HG03575 (cell line): ENCODE measurements around the gene OSBPL6.
"Not testable (repeated sequence)": the region's sequence is repeated elsewhere in the genome, so short reads cannot be mapped to it uniquely, and the experiment has no call there.

Source experiments
- ATAC-seq: cut with Tn5 transposase; IDR thresholded peaks from one replicate; pipeline ENCODE4 v1.9.1; 2021; ENCODE audit not compliant: unreplicated experiment, insufficient number of reproducible peaks, low FRiP score; ENCODE audit errors: extremely low read depth

OSBPL6 gene

DNA sequence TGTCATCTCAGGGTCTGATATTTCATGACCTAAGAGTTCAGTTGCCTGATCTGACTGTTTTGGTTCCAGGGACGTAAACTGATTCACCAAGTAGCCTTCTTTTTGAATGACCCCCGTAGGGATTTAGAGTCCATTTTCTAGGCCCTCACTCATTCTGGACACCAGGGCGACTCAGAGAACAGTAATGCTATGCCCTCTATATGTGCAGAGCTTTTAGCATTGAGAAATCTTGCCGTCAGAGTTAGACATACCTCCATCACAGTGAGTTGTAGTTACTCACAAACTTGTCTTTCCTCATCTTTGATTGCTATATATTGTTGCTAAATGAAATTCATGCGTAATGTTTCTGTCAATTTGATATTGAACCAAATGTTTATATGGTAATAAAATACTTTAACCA, 92.3 kb downstream of the OSBPL6 start:
- no peak for ATAC-seq

DNA sequence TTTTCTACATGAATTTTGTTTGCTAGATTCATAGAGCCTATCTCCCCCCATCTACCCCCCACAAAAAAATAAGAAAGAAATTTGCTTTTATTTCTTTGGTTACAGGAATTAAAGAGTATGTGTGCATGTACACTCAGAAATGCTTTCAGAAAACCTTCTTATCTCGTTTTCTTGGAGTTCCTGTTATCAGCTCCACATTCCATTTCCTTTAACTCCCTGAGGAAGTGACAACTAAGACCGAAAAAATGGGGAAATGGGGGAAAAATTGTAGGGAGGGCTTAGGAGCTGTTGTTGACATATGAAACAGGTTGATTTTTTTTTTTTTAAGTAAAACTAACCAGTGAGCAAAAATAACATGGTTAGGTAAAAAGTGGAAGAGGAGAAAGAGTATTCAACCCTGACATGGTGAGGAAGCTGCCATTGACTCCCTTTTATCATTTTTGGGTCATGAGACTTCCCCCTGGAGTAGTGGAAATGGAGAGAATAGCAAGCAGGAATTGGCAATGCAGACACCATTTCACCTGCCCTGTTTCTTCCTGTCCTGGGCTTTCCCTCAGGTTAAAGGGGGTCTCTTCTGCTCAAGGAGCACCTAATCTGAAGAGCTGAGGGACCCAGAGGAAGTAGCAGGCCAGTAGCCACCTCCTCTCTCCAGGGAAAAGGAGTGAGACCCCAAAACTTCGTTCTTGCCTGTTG, 93.5 kb downstream of the OSBPL6 start:
- no peak for ATAC-seq

DNA sequence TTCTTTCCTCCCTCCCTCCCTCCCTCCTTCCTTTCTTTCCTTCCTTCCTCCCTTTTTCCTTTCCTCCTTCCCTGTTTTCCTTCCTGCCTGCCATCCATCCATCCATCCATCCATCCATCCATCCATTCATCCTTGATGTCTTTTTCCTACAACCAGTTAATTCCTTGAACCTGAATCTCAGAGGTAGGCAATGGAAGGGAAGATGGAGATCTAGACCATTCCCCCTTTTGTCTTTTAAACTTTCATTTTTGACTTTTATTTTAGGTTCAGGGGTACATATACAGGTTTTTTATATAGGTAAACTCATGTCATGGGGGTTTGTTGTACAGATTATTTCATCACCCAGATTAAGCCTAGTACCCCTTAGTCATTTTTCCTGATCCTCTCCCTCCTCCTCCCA, 97.4 kb downstream of the OSBPL6 start:
- ATAC-seq = no peak

DNA sequence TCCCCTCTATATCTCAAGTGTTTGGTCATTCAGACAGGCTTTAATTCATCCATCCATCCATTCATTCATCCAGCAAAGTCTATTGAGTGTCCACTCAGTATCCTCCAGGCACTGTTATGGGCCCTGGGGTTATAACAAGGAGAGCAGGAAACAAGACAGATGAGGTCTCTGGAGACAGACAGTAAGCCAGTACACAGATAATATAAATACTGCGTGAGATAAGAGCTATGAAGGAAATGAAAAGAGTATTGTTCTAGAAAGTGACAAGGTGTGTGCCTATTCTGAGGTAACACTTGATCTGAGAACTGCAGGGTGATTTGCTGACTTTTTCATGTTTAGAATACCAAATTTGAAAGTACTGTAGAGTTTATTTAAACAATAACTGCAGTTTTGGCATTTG, 98.3 kb downstream of the OSBPL6 start:
- no peak for ATAC-seq

DNA sequence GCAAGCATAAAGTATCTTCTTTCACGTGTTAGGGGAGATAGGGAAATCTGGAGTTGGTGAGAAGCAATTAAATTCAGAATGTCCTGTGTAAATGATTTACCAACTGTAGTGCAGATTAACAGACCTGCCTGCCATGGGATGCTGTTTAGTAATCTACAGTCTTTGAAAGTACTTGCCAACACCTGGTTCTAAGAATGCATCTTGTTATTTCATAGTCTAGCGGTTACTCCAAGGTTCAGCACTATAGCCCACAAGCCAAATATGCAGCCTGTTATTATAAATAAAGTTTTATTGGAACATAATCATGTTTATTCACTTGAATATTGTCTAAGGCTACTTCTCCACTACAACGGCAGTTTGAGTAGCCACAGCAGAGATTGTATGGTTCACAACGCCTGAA, 100.8 kb downstream of the OSBPL6 start:
- ATAC-seq = no peak

DNA sequence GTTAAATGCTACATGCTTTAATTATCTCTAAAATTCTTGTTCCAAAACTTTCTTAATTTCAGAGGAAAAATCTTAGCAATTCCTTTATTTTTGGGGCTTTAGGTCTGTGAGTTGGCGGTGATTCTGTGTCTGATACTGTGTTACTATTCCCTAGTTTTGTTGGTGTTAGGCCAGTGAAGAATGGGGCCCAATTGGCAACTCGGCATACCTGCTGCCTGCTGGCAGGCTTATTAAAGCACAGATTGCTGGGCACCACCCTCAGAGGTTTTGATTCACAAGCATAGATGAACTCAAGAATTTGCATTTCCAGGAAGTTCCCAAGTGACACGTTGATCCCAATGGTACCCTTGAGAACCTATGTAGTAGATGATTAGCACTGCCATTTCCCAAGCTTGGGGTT, 101.6 kb downstream of the OSBPL6 start:
- no peak for ATAC-seq

DNA sequence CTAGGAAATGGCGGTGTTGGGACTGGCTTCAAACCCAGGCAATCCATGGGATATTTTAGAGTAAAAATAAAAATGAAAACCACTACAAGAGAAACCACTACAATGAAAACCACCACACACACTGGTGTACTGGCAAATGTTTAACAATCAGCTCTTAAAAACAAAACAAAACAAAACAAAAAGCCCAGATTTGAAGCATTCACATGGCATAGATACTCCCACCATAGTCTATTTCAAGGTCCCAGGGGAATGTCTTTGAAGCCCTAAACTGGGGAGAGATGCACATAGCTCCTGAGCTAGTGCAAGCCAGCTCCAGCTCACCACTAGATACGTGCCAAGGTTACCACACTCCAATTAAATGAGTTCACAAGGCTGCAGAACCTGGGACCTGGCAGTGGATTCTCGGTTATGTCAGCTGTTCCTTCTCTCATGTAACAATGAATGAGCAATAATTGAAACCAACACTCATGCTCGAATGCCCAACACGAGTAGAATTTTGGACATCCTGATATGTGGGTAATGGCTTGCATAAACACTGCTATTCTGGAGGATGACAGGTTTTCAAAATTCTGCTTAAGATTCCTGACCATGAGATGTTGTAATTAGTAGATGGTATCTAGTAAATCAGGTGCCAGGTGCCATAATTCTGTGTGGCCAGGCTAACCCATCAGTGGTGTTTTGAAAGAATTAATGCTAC, 102.2 kb downstream of the OSBPL6 start:
- no peak for ATAC-seq

DNA sequence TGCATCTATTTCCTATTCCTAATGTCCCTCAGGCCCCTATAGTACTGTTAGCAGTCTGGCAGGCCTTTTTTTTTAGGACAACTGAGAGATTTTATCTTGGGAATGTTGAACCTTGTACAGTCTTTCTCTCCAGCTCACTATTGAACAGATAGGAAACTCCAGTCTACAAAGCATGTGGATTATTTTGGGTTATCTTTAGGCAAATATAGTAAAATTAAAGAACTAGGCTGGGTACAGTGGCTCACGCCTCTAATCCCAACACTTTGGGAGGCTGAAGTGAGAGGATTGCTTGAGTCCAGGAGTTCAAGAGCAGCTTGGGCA, 102.7 kb downstream of the OSBPL6 start:
- ATAC-seq = no peak

DNA sequence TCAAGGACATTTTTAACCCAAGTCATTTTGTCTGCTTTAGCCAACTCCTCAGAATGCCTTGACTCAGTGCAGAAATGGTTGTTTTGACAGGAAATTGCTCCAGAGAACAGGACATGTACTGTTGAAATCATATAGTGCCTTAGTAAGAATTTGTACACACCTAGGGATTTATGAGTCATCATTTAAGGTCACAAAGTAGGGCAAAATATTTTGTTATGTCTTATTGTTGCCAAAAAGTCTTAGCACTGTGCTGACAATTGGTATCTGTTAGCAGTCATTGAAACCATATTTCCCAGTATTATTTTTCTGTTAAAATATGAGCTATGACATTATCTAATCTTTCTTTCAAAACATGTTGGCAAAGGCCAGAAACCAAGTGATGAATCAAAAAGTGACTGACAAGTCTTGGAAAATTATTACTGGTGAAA, 104.5 kb downstream of the OSBPL6 start:
- no peak for ATAC-seq

DNA sequence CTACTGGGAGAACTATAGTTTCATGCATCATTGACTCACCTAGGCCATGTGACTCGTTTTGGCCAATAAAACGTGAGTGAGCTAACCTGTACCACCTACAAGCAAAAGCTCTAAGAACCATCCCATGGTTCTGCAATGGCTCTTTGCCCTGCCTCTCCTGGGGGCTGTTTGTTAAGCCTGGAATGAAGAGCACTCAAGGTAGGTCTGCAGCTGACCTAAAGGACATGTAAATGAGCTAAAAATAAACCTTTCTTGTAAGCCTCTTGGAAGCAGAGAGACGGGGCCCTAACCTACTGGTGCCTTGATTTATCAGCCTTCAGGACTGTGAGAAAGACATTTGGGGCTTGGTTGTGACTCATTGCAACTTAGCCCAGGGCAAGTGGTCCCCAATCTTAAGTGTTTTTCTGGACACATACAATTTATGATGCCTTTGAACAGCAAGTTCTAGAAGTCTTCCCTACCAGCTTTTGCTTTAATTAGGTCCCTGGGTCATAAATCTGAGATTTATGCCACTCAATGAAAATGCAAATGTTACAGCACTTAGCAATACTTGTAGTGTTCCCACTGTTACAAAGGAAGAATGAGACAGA, 107.4 kb downstream of the OSBPL6 start:
- ATAC-seq = no peak

DNA sequence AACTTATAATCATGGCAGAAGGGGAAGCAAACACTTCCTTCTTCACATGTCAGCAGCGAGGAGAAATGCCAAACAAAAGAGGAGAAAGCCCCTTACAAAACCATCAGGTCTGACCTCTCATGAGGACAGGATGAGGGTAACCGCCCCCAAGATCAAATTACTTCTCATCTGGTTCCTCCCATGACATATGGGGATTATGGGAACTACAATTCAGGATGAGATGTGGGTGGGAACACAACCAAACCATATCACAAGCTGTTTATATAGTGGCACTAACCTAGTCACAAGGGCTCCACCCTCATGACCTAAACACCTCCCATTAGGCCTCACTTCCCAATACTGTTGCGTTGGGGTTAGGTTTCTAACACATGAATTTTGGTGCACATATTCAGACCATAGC, 110.0 kb downstream of the OSBPL6 start:
- ATAC-seq = no peak

DNA sequence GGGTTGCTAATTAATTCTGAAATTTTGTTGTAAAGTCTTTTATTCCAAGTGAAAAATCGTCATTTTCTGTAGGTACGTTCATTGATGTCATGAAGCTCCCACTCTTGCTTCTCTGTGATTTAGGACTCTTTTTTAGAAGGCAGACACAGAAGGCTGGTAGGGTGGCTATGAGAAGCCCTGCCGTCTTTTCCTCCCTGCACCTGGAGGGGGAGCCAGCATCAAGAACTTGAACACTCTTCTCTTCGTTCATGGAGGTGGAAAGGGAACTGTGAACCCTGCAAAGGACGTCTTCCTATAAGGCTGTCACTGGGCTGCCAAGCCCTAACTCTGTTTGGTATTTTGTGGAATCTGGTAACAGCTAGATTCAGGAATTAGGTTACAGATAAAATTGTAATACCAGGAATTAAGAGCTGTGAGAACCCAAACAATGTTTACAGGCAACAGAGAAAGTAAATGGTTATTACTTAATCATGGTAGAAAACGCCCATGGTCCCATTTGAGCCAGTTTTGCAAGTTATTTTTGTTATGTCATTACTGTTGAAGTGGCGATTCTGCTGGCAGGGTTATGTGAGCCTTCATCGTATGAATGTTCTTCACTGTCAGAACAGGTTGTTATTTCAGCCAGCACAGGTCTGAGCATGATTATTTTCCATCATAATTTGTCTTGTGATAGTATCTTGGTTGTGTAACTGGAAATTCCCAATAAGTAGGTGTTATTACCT, 112.2 kb downstream of the OSBPL6 start:
- ATAC-seq = peak; percentile 70

DNA sequence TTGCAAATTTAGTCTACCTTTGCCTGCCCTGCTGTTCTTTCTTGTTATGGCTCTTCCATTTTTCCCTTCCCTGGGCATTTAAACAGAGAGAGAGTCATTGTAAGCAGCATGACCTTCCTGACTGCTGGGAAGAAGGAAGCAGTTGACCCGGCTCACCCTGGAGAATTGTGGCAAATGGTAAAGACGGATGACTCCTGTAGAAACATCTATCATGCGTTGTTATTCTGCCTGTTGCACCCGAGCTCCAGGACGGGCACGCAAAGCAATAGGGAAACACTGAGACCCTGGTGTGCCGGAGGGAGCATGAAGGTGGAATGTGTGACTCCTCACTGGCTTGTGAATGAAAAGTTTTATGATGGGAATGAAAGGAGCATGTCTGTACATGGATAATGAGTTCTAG, 113.3 kb downstream of the OSBPL6 start:
- no peak for ATAC-seq

DNA sequence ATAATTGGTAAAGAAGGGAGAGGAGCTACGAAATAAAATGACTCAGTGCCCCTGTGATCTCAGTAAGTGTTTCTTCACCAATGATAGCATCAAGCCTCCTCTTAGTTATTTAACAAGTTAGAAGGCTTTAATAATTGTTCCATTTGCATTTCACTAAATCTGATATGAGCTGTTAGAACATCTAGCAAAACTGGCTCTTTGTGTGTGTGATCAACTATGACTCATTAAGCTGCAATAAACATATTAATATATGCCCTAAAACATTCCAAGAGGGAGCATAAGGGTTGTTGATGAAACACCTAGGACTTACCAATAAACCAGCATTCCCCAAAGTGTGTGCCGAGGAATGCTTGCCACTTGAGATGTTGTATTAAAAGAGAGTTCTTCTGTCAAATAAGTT, 115.2 kb downstream of the OSBPL6 start:
- ATAC-seq = no peak

DNA sequence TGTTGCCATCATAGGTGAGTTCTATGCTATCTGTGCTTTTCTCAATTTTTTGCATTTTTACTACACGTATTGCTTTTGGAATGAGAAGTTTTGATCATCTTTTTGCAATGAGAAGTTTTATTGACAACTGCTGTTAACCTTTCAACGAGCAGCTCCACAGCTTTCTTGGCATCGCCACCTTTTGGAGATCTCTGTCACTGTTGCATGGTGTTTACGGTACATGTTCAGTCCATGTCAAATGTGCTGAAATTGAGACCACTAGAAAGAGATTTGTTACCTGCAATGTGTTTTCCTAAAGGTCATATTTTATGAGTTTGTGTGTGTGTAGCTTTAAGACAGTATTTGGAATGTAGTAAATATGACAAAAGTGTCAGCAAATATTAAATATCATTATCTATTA, 120.8 kb downstream of the OSBPL6 start:
- ATAC-seq = no peak

DNA sequence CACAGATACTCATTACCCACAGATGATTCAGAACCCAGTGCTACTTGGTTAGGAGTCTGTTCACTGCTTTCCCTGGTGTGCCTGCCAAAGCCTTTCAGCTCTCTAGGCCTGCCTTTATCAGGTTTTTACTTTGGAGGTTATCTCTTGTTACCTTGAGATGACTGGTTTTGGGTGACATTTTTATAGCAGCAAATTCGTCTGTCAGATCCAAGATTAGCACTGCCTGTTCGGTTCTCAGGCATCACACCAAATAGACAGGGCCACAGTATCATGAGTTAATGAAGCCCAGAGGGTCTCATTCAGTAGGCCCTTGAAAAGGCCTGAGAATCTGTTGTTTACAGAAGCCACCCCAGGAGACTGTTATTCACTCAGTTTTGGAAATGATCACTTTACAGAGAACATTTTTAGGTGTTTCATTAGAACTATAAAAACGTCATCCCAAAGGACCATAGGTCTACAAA, 121.2 kb downstream of the OSBPL6 start:
- ATAC-seq = no peak

DNA sequence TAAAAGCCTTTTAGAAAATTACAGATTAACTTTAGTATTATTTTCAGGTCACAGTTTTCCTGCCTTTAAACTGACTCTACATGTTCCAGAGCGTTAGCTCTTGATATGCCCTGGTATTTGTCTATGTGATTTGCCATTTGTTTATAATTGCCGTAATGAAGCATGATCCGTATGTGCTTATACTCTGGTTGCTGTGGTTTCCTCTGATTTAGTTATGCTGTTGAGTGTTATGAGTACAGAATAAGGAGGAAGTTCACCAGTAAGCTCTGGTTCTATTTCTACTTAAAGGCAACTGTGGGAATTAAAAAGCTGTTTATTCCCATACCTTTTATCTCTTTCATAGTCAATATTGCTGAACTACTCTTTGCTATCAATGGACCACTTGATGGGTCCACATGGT, 123.5 kb downstream of the OSBPL6 start:
- no peak for ATAC-seq

DNA sequence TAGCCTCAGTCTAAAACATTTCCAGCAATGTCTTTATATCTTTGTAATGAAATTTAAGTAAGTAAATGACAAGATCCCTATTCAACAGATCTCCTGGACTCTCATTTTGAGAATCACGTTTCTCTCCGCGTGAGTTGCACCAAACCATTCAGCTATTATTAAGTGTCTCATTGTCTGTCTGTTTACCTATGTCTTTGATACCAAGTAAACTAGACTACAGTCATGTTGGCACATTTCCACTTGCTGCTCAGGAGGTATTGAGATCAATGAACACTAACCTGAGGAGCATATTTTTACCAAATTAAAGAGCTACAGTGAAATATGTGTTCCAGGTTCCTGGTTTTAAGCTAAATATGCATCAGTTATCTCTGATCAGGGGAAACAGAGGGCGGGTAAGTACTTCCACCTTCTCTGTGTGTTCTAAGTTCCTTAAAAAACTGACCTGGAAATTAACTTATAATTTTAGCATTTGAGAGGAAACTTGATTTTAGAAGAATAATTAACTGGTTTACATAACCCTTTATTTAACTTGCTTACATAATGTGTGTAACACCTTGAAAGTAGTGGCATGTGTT, 125.8 kb downstream of the OSBPL6 start:
- ATAC-seq = no peak

DNA sequence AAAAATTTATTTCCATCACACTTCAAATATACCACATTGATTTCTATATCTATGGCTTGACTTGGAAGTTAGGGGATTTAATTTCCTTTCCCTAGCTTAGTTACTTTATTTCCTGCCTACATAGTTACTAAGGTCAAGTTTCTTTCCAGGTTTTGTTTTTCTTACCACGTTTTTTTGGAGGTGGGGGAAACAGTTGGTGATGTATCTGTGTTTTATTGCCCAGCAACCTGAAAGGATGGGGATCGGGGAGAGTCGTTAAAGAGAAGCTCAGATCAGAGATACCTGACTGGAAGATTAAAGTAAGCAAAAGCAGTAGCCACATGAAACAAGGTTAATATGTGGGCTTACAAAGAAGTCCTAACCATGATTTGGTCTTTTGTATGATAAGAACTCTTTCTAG, 127.8 kb downstream of the OSBPL6 start:
- ATAC-seq = no peak

DNA sequence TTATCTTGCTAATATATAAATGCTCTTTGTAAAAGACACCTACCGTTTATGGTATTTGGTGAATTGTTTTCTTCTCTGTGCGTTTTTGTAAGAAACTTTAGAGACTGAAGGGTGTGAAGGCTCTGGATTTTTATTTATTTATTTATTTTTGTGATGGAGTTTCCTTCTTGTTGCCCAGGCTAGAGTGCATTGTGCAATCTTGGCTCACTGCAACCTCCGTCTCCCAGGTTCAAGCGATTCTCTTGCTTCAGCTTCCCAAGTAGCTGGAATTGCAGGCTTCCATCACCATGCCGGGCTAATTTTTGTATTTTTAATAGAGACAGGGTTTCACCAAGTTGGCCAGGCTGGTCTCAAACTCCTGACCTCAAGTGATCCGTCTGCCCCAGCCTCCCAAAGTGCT, 129.0 kb downstream of the OSBPL6 start:
- not testable (repeated sequence) for ATAC-seq
